Prostate gland (tissue), 2 donors: Measurements from ENCODE around the gene DLG2.

Experiments used
- CTCF ChIP-seq, 4 experiments: fragments of 200-600 bp in 2 of 4; fragments of 450-650 bp in 2 of 4; sonication (generic) in 2 of 4; IDR thresholded peaks; 1 replicate in 3 of 4; 2 replicates in 1 of 4; pipeline ENCODE4 v1.5.1; 2016 to 2019; ENCODE audit warnings: antibody characterized with exemption in 4 of 4, mild to moderate bottlenecking in 2 of 4, moderate library complexity in 2 of 4
- POLR2A ChIP-seq: fragments of 450-650 bp; IDR thresholded peaks from one replicate; pipeline ENCODE4 v1.6.1; 2016; ENCODE audit warnings: antibody characterized with exemption, mild to moderate bottlenecking

GRCh38 chr11:84793318-84793717, 833.8 kb downstream of the DLG2 start:
- TF ChIP-seq CTCF (IDR thresholded peaks at IDR 0.05) (no peak), POLR2A (no peak)
